Spleen (tissue), 3 donors: ENCODE results near the gene CNOT3.
A peak's percentile ranks its signal among the peaks of the same experiment; 100 is the strongest.

Experiments
- POLR2A ChIP-seq, 3 donors: fragments of 450-650 bp; IDR thresholded peaks; one replicate each; pipeline ENCODE4 v1.5.1; 2017; ENCODE audit warnings: antibody characterized with exemption in 3 of 3, mild to moderate bottlenecking in 1 of 3
- POLR2AphosphoS5 ChIP-seq, 3 donors: sonication (generic); formaldehyde crosslinking; IDR thresholded peaks; one replicate each; pipeline ENCODE4 v1.5.1; 2017; ENCODE audit warnings: antibody characterized with exemption in 3 of 3

DNA sequence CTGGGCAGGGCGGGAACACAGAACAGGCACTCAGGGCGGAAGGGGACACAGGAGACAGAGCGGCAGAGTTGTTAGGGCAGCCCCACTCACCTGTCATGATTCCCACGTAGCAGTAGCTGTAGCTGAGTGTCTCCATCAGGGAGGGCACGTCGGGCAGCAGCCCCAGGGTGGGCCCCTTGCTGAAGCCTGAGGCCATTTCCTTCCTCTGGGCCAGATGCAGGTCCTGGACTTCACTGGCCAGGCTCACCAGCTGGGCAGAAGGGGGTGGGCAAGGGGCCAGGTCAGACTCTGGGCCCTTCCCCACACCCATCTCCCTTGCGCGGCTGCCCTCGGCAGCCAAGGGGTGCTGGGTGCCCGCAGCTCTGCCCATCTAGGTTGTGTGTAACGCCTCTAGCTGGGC lies 45.9 kb downstream of the CNOT3 start:
- no peak for TF ChIP-seq POLR2A (IDR thresholded peaks at IDR 0.05)
- peak in 1 of 3 donors; percentile 42 for TF ChIP-seq POLR2AphosphoS5 (IDR thresholded peaks at IDR 0.05)
